Endothelial cell (in vitro differentiated cells): Measurements from ENCODE around the gene NUDT5. TPM values are rescaled to one million over a fixed set of nuclear protein-coding genes. Genes with fewer than 3 reads are reported as not detected.

Experiments
- DNase-seq: peaks from one replicate; pipeline ENCODE4 v3.0.0; 2021; ENCODE audit warnings: low spot score
- H3K27ac Mint-ChIP-seq: one replicate; pipeline ENCODE4 v1.8.0; 2021; ENCODE audit warnings: mixed read lengths, inconsistent platforms; ENCODE audit not compliant: unreplicated experiment
- H3K27me3 Mint-ChIP-seq: one replicate; pipeline ENCODE4 v1.8.0; 2021; ENCODE audit warnings: mild to moderate bottlenecking, moderate library complexity, mixed read lengths, inconsistent platforms; ENCODE audit not compliant: unreplicated experiment
- H3K36me3 Mint-ChIP-seq: one replicate; pipeline ENCODE4 v1.8.0; 2021; ENCODE audit warnings: mild to moderate bottlenecking, low read depth, mixed read lengths, inconsistent platforms; ENCODE audit not compliant: unreplicated experiment
- H3K4me1 Mint-ChIP-seq: one replicate; pipeline ENCODE4 v1.8.0; 2021; ENCODE audit warnings: mild to moderate bottlenecking, mixed read lengths, inconsistent platforms; ENCODE audit not compliant: unreplicated experiment
- H3K4me3 Mint-ChIP-seq: one replicate; pipeline ENCODE4 v1.8.0; 2021; ENCODE audit warnings: mild to moderate bottlenecking, mixed read lengths, inconsistent platforms; ENCODE audit not compliant: unreplicated experiment
- H3K9me3 Mint-ChIP-seq: one replicate; pipeline ENCODE4 v1.8.0; 2021; ENCODE audit warnings: mixed read lengths, inconsistent platforms; ENCODE audit not compliant: unreplicated experiment
- total RNA-seq: library from RNA; stranded (reverse); fragmentation: NEBNext Ultra II Directional; extraction: Animal tissue kit (Norgen Biotek cat#: 25700); gene quantifications from one replicate; pipeline ENCODE4 v1.2.1, GENCODE V29; 2021; ENCODE audit not compliant: unreplicated experiment
- TF ChIP-seq, protein P1 (sequence below): fragments of 200-600 bp; sonication (generic); IDR thresholded peaks from one replicate; pipeline ENCODE4 v1.5.0; 2021; ENCODE audit warnings: antibody characterized with exemption; ENCODE audit not compliant: unreplicated experiment

The NUDT5 gene
- total RNA-seq, 1 donor from 2014 or later = 61.8 TPM

DNA sequence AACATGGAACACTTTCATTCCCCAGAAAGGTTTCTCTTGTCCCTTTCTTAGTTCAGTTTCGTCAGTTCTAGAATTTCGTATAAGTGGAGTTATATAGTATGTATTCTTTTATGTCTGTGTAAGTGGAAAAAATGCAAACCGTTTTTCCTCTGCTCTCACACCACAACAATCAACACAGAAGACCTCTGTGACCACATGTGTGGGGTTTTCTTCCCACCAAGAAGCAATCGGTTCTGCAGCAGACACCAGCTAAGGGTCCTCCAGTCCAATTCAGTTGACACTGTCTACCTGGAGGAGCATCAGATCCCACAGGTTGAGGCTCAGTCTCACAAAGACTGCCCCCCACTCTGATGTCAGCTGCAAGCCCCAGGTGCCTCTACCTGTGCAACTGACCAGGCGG is 6.5 kb upstream of the NUDT5 start:
- no peak overlapping the region for H3K27ac Mint-ChIP-seq
- H3K4me3 Mint-ChIP-seq = no peak overlapping the region
- no peaks in the 10 kb centered on the region for H3K4me1 Mint-ChIP-seq
- no peaks in the 10 kb centered on the region for H3K9me3 Mint-ChIP-seq
- no peak for DNase-seq
- H3K36me3 Mint-ChIP-seq = peaks cover 20% of the 10 kb centered on the region
- TF ChIP-seq, protein P1, sequence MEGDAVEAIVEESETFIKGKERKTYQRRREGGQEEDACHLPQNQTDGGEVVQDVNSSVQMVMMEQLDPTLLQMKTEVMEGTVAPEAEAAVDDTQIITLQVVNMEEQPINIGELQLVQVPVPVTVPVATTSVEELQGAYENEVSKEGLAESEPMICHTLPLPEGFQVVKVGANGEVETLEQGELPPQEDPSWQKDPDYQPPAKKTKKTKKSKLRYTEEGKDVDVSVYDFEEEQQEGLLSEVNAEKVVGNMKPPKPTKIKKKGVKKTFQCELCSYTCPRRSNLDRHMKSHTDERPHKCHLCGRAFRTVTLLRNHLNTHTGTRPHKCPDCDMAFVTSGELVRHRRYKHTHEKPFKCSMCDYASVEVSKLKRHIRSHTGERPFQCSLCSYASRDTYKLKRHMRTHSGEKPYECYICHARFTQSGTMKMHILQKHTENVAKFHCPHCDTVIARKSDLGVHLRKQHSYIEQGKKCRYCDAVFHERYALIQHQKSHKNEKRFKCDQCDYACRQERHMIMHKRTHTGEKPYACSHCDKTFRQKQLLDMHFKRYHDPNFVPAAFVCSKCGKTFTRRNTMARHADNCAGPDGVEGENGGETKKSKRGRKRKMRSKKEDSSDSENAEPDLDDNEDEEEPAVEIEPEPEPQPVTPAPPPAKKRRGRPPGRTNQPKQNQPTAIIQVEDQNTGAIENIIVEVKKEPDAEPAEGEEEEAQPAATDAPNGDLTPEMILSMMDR = no peak
- no peaks in the 10 kb centered on the region for H3K27me3 Mint-ChIP-seq

DNA sequence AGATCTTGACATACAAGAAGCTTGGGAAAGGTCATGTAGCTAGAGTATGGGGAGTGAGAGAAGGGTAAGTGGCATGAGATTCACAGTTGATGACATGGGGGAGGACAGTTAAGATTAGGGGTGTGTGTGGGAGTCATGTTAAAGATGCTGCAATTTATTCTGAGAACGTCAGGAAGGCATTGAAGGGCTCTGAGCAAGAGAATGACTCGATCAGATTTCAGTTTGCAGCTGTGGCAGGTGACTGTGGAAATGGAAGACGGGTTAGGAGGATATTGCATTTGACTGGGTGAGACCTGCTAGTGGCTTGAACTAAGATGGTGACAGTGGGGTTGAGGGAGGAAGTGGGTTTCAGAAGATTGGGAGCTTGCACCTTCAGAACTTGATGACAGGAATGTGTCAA is 5.9 kb upstream of the NUDT5 start:
- DNase-seq = no peak
- H3K27ac Mint-ChIP-seq = no peak overlapping the region
- H3K9me3 Mint-ChIP-seq = no peaks in the 10 kb centered on the region
- no peak overlapping the region for H3K4me3 Mint-ChIP-seq
- H3K27me3 Mint-ChIP-seq = no peaks in the 10 kb centered on the region
- H3K36me3 Mint-ChIP-seq = peaks cover 18% of the 10 kb centered on the region
- TF ChIP-seq, protein P1 = no peak
- H3K4me1 Mint-ChIP-seq = peaks cover 4% of the 10 kb centered on the region

DNA sequence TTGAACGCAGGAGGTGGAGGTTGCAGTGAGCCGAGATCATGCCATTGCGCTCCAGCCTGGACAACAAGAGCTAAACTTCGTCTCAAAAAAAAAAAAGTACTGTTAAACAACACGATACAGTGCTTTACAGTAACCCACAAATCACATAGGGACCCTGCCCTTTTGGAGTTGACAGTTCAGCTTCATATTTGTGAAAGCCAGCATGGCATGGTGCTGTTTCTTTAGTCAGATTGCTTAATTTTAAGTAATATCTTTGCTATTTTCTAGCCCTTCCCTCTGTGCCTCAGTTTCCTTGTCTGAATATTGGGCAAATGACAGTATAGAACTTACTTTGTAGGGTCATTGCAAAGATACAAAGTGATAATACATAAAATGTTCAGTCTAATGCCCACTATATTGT is 5.2 kb upstream of the NUDT5 start:
- H3K4me1 Mint-ChIP-seq = peaks cover 11% of the 10 kb centered on the region
- DNase-seq = no peak
- peaks cover 18% of the 10 kb centered on the region for H3K36me3 Mint-ChIP-seq
- H3K27me3 Mint-ChIP-seq = peaks cover 2% of the 10 kb centered on the region
- TF ChIP-seq, protein P1 = no peak
- no peaks in the 10 kb centered on the region for H3K9me3 Mint-ChIP-seq
- H3K4me3 Mint-ChIP-seq = no peak overlapping the region
- H3K27ac Mint-ChIP-seq = no peak overlapping the region

DNA sequence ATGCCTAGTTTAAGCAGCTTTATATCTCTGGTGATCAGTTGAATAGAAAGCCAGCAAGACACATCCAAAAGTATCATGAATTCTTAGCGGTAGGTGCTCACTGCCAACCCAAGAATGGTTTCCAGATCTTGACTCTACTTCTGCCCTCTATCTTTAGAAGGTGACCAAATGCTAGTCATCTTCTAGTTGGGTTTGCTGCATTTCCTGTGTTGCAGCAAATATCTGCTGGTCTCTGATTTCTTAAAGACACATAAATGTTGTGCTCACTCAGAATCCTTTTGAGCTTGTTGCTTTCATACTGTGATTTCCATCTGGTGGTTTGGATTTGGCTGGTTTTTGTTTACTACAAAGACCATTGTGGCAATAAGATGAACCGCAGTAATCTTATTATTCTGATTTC is 2.5 kb upstream of the NUDT5 start:
- TF ChIP-seq, protein P1 = no peak
- no peak overlapping the region for H3K4me3 Mint-ChIP-seq
- H3K27ac Mint-ChIP-seq = peak overlapping the region; percentile 8
- peaks cover 14% of the 10 kb centered on the region for H3K36me3 Mint-ChIP-seq
- H3K27me3 Mint-ChIP-seq = peaks cover 6% of the 10 kb centered on the region
- no peaks in the 10 kb centered on the region for H3K9me3 Mint-ChIP-seq
- peaks cover 24% of the 10 kb centered on the region for H3K4me1 Mint-ChIP-seq
- no peak for DNase-seq

DNA sequence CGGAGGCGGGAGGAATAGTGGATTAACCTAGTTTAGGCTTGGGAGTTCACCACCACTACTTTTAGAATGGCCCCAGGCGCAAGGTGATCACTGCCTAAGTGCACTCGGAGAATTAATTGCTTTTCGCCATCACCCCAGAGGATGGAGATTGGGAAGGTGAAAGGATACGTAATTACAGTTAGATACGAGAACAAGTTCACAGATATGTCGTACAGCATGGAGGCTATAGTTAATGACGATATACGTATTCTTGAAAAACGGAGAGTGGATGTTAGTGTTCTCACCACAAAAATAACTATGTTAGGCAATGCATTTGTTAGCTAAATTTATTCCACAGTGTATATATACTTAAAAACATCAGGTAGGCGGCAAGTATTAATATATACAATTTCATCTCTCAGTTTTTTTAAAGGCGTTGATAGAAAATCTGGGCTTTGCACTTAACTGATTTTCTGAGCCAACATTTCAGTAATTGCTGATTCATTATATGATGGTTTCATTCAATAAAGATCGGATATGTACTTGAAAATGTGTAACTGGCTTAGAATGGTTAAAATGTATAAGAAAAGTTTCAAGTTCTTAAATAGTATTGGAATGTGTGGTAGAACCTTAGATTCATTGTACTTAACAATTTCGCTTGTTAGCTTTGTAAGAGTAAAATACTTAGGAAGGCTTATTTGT is 980 bp upstream of the NUDT5 start:
- Mint-ChIP-seq H3K36me3 (peaks cover 14% of the 10 kb centered on the region), H3K4me3 (peak overlapping the region; percentile 99), H3K27me3 (peaks cover 6% of the 10 kb centered on the region), H3K4me1 (peaks cover 24% of the 10 kb centered on the region), H3K27ac (peak overlapping the region; percentile 97), H3K9me3 (no peaks in the 10 kb centered on the region)
- DNase-seq = no peak
- TF ChIP-seq, protein P1 = no peak
